Ovary (tissue), 9 donors: ENCODE results near the gene CD40. TPM values are rescaled to one million over a fixed set of nuclear protein-coding genes. Genes with fewer than 3 reads are reported as not detected.

Experiments
- DNase-seq, 5 donors: peaks; one replicate each; pipeline ENCODE4 v3.0.0-alpha.2; 2019 to 2020
- H3K27ac ChIP-seq, 2 donors: fragments of 200-600 bp; one replicate each; pipeline versions ENCODE4 v1.5.1 to v1.8.0; 2019 to 2022
- H3K27me3 ChIP-seq: fragments of 200-600 bp; one replicate; pipeline ENCODE4 v1.8.0; 2022
- H3K36me3 ChIP-seq: fragments of 200-600 bp; sonication (generic); one replicate; pipeline ENCODE4 v1.5.1; 2019
- H3K4me1 ChIP-seq: one replicate; pipeline ENCODE4 v1.8.1; 2013; ENCODE audit warnings: mild to moderate bottlenecking, moderate library complexity; ENCODE audit not compliant: insufficient read depth
- H3K4me3 ChIP-seq: fragments of 200-600 bp; sonication (generic); one replicate; pipeline ENCODE4 v1.5.1; 2017
- H3K9me3 ChIP-seq, 2 donors: fragments of 200-600 bp in 1 of 2; sonication (generic) in 1 of 2; one replicate each; pipeline versions ENCODE4 v1.5.1 to v1.8.1; 2013 to 2019; ENCODE audit warnings: mild to moderate bottlenecking in 1 of 2, moderate library complexity in 1 of 2
- CTCF ChIP-seq, 3 donors: fragments of 450-650 bp in 2 of 3; fragments of 200-600 bp in 1 of 3; IDR thresholded peaks; one replicate each; pipeline versions ENCODE4 v1.5.1 to v1.8.0; 2016 to 2022; ENCODE audit warnings: antibody characterized with exemption in 3 of 3, mild to moderate bottlenecking in 1 of 3
- EP300 ChIP-seq: sonication (generic); formaldehyde crosslinking; IDR thresholded peaks from one replicate; pipeline ENCODE4 v1.6.1; 2017; ENCODE audit warnings: antibody characterized with exemption
- POLR2A ChIP-seq: fragments of 450-650 bp; IDR thresholded peaks from one replicate; pipeline ENCODE4 v1.6.1; 2017; ENCODE audit warnings: antibody characterized with exemption, mild to moderate bottlenecking, moderate library complexity
- WGBS, 3 donors: extraction: QIAGEN DNeasy Blood & Tissue Kit in 1 of 3; methylation state at CpG; one replicate each; pipeline versions ENCODE4 v1.1.5 to v1.1.7; 2013 to 2017; 5-methylcytosine and 5-hydroxymethylcytosine counted together
- intact Hi-C, 4 donors: fragments of 100-400 bp; cut with DNase I; formaldehyde crosslinking; loops; one replicate each; pipeline versions ENCODE4 v1.11.0 to v1.15.1; 2022 to 2023
- polyA plus RNA-seq, 2 donors: library from polyadenylated mRNA; stranded (reverse); fragments of 200-250 nt in 1 of 2; fragments of 350-450 nt in 1 of 2; fragmentation: Illumina TruSeq in 1 of 2; extraction: RNeasy Lipid Tissue Mini Kit (QIAGEN cat#74804) in 1 of 2; gene quantifications; one replicate each; pipeline ENCODE4 v1.2.3, GENCODE V29; 2013 to 2014
- total RNA-seq, 7 donors: library from RNA; depleted of rRNA in 2 of 7; stranded (reverse); fragments of >200 nt in 2 of 7; fragmentation: NEBNext Ultra II Directional in 3 of 7; extraction: Animal tissue kit (Norgen Biotek cat#: 25700) in 3 of 7; gene quantifications; one replicate each; pipeline versions ENCODE4 v1.1.0 to v1.2.4, GENCODE V29; 2016 to 2023
- donor health status: DM: no; HTN: no; CAD: no; lungs with moderate emphysema.
- donor health status: DM: no; HTN: no; CAD: no.
- donor health status: Bipolar disorder and iron deficiency.
- donor health status: DM: yes; HTN: yes; CAD: no.
- donor health status: DM: no; HTN: no; CAD: no.
- donor health status: DM: yes; HTN: yes; CAD: no.

Gene CD40
- total and polyA plus RNA-seq, 9 donors = 14.4 to 35.7 (median 21.6) TPM

- H3K4me1 ChIP-seq = no peaks in the 10 kb centered on the region
- no peak overlapping the region for H3K27ac ChIP-seq
- TF ChIP-seq CTCF (IDR thresholded peaks at IDR 0.05) (no peak), POLR2A (no peak), EP300 (no peak)
- no peaks in the 10 kb centered on the region for H3K36me3 ChIP-seq
- intact Hi-C loops = no loop called here
- no peaks in the 10 kb centered on the region for H3K9me3 ChIP-seq
- H3K4me3 ChIP-seq = no peak overlapping the region
- DNase-seq = no peak
- 54 to 69% (median 63%) methylated on average over 33 of the region's 33 CpGs for WGBS, 3 donors
- no peaks in the 10 kb centered on the region for H3K27me3 ChIP-seq
These were observed 34.9 kb downstream of the CD40 start for GRCh38 chr20:46152824-46153586.

- DNase-seq = no peak
- no peak overlapping the region for H3K27ac ChIP-seq
- 49 to 59% (median 56%) methylated on average over 5 of the region's 5 CpGs for WGBS, 3 donors
- intact Hi-C loops = no loop called here
- TF ChIP-seq EP300 (no peak), POLR2A (no peak), CTCF (IDR thresholded peaks at IDR 0.05) (no peak)
- no peaks in the 10 kb centered on the region for H3K9me3 ChIP-seq
- H3K36me3 ChIP-seq = no peaks in the 10 kb centered on the region
- no peaks in the 10 kb centered on the region for H3K27me3 ChIP-seq
- H3K4me1 ChIP-seq = no peaks in the 10 kb centered on the region
- H3K4me3 ChIP-seq = no peak overlapping the region
These were observed 36.2 kb downstream of the CD40 start for GRCh38 chr20:46154305-46154704.

- Histone ChIP-seq H3K4me3 (no peak overlapping the region), H3K4me1 (no peaks in the 10 kb centered on the region), H3K9me3 (no peaks in the 10 kb centered on the region), H3K27ac (no peak overlapping the region), H3K36me3 (no peaks in the 10 kb centered on the region), H3K27me3 (no peaks in the 10 kb centered on the region)
- no peak for DNase-seq
- no peak for TF ChIP-seq EP300
- no peak for TF ChIP-seq CTCF (IDR thresholded peaks at IDR 0.05)
- no peak for TF ChIP-seq POLR2A
- 56 to 85% (median 74%) methylated on average over 2 of the region's 2 CpGs for WGBS, 3 donors
- intact Hi-C loops = no loop called here
These were observed 36.7 kb downstream of the CD40 start for GRCh38 chr20:46154796-46155195.

GRCh38 chr20:46156065-46156464 is 38.0 kb downstream of the CD40 start:
- Histone ChIP-seq H3K27ac (no peak overlapping the region), H3K9me3 (no peaks in the 10 kb centered on the region), H3K4me1 (no peaks in the 10 kb centered on the region), H3K27me3 (no peaks in the 10 kb centered on the region), H3K4me3 (no peak overlapping the region), H3K36me3 (no peaks in the 10 kb centered on the region)
- no peak for TF ChIP-seq CTCF (IDR thresholded peaks at IDR 0.05)
- no peak for TF ChIP-seq POLR2A
- no peak for TF ChIP-seq EP300
- 47 to 56% (median 51%) methylated on average over 8 of the region's 8 CpGs for WGBS, 3 donors
- no peak for DNase-seq
- intact Hi-C loops = no loop called here
